ENCODE measurements around the gene NUCB1. TPM values are rescaled to one million over a fixed set of nuclear protein-coding genes. Genes with fewer than 3 reads are reported as not detected.

The NUCB1 gene
- total and polyA plus RNA-seq, 7 donors: 49.9 to 143 (median 97.1) TPM

DNA sequence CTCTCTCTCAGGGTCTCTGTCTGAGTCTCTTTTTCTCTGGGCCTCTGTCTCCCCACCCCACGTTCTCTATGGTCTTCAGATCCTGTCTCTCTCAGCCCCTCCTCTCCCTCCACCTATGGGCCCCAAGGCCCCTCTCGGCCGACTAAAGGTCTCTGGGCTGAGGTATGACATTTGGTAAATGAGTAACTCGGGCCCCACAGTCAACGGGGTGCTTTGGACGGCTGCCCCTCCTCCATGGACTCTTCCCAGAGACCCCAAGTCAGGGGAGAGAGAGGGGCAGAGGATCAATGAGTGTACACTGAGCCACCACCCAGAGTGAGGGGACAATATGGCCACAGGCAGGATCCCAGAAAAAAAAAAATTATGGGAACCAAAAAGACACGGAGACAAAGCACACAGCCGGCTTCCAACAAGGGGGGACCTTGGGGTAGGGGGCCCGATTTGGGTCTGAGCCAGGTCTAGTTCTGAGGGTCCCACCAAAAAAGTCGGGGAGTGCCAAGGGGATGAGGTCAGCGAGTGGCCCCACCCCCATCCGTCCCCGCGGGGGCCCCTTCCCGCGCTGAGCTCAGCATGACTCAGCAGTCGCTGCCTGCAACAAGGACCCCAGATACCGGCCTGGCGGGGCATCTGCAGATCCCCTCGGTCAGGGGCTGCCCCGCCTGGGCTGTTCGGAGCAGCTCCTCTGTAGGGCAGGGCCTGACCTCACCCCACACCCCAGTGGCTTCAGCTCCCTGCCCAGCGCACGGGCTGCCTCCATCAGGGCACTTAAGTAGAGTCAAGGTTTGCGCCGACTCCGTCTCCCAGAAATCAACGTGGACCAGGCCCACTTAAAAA lies 63.5 kb downstream of the NUCB1 start:
- ATAC-seq: peak; percentile 10 to 32 (median 21)
- Histone ChIP-seq H3K9me3 (no peaks in the 10 kb centered on the region), H3K36me3 (ENCODE audit: insufficient read depth in 1 of 2, low read depth in 1 of 2) (peaks cover 0 to 17% of the 10 kb centered on the region in 2 donors), H3K4me3 (peak overlapping the region; percentile 94), H3K27me3 (ENCODE audit: insufficient read depth in 3 of 3, low read length in 2 of 3) (no peaks in the 10 kb centered on the region), H3K4me1 (peaks cover 31% of the 10 kb centered on the region), H3K27ac (peak overlapping the region; percentile 89)
- WGBS, 3 donors: 18 to 29% (median 20%) methylated on average over 27 to 28 of the region's 28 CpGs
- no peak for TF ChIP-seq CTCF (IDR thresholded peaks at IDR 0.05)
- intact Hi-C loops (cut with DNase I): loop anchor here (2.0 to 10.0 kb wide), 3 partner anchors 86 to 329 kb away; partner anchors contain the start of gene DBP (in 1 of the 2)
- peak; percentile 80 to 88 for DNase-seq

DNA sequence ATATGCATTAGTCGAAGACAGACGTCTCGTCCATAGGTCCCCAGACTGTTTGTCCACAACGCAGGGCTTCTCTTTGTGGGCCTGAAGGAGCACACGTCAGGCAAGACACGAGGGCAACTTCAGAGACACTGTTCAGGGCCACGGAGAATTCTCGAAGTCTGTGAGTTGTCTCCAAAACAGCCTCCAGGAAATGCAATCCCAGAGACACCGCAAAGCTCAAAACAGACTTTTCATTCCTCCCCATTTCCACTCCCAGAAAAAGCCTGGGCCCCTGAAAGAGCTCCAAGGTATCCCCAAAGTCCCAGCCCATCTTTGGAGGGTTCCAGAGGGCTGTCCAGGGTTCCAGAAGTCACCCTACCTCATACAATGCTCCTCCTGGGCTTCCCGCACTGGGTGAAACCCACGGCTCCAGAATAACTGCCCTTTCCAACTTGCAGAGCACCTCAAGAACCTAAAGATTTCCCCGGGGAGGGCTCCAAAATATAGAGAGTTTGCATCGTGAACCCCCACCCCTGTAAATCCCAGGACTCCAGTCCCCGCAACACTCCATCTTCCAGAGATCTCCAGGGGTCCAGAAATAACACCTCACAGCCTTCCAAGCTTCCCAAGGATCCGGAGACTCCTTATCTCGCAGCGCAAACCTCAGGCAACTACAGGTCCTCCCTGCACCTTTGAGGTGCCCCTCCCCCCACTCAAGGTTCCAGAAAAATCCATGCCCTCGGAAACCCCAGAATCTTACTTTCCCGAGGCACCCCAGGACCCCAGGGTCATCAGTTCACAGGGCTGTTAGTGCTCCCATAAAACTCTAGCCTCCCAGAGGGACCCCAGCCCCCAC lies 64.3 kb downstream of the NUCB1 start:
- DNase-seq (no peak), ATAC-seq (peak in 2 of 4 donors; percentile 0 to 9)
- 28 to 37% (median 28%) methylated on average over 19 of the region's 19 CpGs for WGBS, 3 donors
- H3K27ac ChIP-seq: peak overlapping the region; percentile 89
- H3K4me3 ChIP-seq: peak overlapping the region; percentile 94
- TF ChIP-seq CTCF (IDR thresholded peaks at IDR 0.05): no peak
- peaks cover 35% of the 10 kb centered on the region for H3K4me1 ChIP-seq
- intact Hi-C loops (cut with DNase I): loop anchor here (2.0 to 10.0 kb wide), 4 partner anchors 87 to 330 kb away; partner anchors contain the start of genes DBP (in 1 of the 2) and PPP1R15A (in 1 of the 2)
- no peaks in the 10 kb centered on the region for H3K9me3 ChIP-seq
- H3K27me3 ChIP-seq (ENCODE audit: insufficient read depth in 3 of 3, low read length in 2 of 3): no peaks in the 10 kb centered on the region
- peaks cover 0 to 26% of the 10 kb centered on the region in 2 donors for H3K36me3 ChIP-seq (ENCODE audit: insufficient read depth in 1 of 2, low read depth in 1 of 2)

DNA sequence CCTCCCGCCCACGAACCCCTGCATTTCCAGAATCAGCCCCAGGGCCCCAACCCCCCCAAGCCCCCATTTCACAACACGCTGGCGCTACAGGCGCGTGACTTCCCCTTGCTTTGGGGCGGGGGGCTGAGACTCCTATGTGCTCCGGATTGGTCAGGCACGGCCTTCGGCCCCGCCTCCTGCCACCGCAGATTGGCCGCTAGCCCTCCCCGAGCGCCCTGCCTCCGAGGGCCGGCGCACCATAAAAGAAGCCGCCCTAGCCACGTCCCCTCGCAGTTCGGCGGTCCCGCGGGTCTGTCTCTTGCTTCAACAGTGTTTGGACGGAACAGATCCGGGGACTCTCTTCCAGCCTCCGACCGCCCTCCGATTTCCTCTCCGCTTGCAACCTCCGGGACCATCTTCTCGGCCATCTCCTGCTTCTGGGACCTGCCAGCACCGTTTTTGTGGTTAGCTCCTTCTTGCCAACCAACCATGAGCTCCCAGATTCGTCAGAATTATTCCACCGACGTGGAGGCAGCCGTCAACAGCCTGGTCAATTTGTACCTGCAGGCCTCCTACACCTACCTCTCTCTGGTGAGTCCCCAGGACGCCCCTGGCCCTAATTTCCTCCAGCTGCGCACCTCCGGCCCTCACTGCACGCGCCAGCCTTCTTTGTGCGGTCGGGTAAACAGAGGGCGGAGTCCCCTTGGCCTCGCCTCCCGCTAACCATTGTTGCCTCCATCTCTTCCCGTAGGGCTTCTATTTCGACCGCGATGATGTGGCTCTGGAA lies 65.1 kb downstream of the NUCB1 start, which contains the start of gene FTL:
Gene FTL, plus strand, starts transcription at position 270 of the 766 bp plus-strand sequence. Its CDS starts 199 bp downstream, at position 469.
- DNase-seq: peak; percentile 98 to 99
- Histone ChIP-seq H3K4me1 (peaks cover 36% of the 10 kb centered on the region), H3K27me3 (ENCODE audit: insufficient read depth in 3 of 3, low read length in 2 of 3) (no peaks in the 10 kb centered on the region), H3K27ac (peak within 1 kb of the TSS; percentile 89), H3K4me3 (peak within 1 kb of the TSS; percentile 94), H3K36me3 (ENCODE audit: insufficient read depth in 1 of 2, low read depth in 1 of 2) (peaks cover 0 to 34% of the 10 kb centered on the region in 2 donors), H3K9me3 (no peaks in the 10 kb centered on the region)
- no peak for TF ChIP-seq CTCF (IDR thresholded peaks at IDR 0.05)
- 0% methylated on average over 52 of the region's 52 CpGs for WGBS, 3 donors
- intact Hi-C loops (cut with DNase I): loop anchor here (2.0 to 10.0 kb wide), 3 partner anchors 93 to 330 kb away; partner anchors contain the start of genes DBP (in 1 of the 2) and PPP1R15A (in 1 of the 2)
- peak; percentile 77 to 85 (median 83) for ATAC-seq

Measured in psoas muscle (tissue), 8 donors.